GM12801 (cell line): Measurements from ENCODE around the gene ALKAL2.

Experiments used
- TF ChIP-seq, protein P1 (sequence below): IDR thresholded peaks from one replicate; pipeline ENCODE4 v1.5.1; 2011; ENCODE audit warnings: control low read depth; ENCODE audit not compliant: insufficient read length; ENCODE audit errors: extremely low read depth

Gene ALKAL2

DNA sequence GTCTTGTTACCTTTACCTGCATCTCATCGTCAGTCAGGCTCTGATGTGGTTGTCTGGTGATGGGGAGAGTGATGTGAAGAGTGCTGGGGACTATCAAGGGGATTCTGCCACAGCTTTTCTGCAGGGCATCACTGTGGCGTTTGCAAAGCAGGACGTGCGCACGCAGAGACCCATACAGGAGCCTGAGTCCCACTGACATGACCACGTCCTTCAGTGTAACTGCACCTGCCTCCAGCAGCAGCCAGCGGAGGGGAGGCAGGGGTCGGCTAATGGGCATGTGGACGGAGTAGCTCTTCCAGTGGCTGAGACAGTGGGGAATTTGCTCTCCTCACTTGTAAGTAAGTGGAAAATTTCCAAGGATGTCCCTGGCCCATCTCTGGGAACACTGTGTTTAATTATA lies 6.5 kb downstream of the ALKAL2 start:
- TF ChIP-seq, protein P1, sequence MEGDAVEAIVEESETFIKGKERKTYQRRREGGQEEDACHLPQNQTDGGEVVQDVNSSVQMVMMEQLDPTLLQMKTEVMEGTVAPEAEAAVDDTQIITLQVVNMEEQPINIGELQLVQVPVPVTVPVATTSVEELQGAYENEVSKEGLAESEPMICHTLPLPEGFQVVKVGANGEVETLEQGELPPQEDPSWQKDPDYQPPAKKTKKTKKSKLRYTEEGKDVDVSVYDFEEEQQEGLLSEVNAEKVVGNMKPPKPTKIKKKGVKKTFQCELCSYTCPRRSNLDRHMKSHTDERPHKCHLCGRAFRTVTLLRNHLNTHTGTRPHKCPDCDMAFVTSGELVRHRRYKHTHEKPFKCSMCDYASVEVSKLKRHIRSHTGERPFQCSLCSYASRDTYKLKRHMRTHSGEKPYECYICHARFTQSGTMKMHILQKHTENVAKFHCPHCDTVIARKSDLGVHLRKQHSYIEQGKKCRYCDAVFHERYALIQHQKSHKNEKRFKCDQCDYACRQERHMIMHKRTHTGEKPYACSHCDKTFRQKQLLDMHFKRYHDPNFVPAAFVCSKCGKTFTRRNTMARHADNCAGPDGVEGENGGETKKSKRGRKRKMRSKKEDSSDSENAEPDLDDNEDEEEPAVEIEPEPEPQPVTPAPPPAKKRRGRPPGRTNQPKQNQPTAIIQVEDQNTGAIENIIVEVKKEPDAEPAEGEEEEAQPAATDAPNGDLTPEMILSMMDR: no peak

DNA sequence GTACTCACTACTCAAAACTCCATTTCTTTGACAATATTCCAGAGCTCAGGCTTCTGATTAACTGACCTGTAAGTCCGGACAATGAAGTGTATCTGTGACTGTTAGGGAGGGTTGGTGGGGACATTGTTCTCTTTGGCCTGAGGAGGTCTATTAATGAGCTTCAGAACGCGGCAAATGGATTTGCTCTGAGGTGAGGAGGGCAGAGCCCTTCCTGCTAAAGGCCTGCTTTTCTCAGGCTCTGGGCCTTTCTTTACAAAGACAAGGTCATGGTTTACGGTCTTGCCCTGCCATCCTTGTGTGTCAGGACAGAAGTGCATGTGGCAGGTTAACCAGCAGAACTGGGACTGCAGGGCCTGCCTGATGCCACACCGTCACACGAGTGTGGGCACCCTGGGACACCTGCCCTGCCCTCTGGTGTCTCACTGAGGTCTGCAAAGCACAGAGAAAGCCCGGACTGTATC lies 7.2 kb downstream of the ALKAL2 start:
- TF ChIP-seq, protein P1: no peak

DNA sequence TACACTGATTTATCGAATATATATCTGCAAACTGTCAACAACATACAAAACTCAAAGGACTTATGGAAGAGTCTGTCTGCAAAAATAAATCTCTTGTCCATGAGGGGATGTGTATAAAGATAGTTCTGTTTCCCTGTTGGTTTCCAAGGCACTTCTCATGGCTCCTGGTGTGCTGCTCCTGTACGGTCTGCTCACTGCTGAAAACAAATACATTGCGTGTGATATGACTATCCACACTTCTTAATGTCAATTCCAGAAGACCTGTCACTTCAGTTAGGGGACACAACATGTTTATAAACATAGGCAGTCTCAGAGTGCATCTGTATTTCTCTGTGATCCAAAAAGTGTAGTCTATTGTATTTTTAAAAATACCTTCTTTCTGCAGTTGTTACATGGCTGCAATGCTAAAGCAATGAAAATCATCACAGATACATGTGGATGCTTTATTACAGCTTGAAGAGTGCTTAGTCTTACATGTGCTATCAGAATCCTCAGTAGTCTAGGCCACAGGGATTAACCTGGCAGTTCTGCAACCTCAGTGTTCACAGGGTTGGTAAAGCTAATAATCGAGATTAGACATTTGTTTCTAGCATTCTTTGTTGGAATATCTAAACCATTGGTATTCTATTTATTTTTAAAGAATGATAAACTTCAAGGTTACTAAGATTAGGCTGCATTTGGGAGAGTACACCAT lies 7.8 kb downstream of the ALKAL2 start:
- TF ChIP-seq, protein P1: no peak

DNA sequence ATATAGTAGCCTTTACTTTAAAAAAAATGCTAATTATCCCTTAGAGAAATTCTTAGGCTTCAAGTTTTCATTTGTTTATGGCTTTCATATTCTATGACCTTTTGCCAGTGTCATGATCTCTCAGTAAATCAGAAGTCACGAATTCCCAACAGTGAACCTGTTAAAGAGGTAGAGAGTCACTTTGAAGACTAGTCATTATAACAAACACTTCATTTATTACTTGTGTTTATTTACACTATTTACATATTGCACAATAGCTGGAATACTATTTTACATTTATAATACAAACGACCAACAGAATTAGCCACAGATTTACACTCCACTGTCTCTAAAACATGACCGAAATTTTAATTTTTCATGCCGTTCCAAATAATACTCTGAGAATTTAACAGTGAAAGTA lies 8.5 kb downstream of the ALKAL2 start:
- TF ChIP-seq, protein P1: no peak

DNA sequence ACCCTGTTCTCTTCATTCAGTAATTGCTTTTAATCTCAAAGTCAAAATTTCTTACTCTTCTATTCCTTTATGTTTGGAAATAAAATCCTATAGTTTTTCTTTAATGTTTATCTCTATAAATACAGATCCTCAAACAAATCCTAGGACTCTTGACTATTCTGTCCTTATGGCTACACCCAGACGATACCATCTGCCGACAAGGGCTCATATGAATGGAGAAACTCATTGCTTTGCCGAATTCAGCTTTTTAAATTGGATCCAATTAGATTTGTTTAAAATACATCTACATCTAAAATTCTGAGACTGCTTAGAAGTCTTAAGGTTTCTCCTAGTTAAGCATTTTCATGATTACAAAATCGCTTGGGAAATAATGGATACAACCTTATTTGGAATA lies 9.0 kb downstream of the ALKAL2 start:
- TF ChIP-seq, protein P1: no peak

DNA sequence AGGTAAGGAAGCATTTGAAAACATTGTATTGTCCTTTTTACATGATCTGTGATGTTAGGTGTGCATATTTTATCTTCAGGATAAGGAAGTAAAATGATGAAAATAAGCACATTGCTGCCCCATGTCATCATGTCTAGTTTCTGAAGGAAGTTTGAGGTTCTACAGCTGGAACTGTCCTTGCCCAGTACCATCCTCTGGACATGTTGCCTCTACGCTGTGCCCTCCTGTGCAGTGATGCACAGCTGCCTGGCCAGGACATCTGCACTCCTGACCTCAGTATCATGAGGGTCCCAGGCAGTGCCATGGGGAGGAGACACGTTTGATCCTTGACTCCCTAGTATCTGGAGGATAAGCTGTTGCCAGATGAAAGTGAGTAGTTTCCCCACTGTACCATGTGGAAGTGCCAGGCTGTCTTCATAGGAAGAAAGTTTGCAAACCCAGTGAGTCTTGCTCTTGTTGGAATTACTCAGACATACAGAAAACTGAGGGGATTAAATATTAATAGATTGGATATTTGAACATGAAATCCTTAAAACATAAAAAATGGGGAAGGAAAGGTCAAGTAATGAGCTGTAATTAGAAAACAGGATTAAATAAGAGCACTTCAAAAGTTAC lies 9.5 kb downstream of the ALKAL2 start:
- TF ChIP-seq, protein P1: no peak

DNA sequence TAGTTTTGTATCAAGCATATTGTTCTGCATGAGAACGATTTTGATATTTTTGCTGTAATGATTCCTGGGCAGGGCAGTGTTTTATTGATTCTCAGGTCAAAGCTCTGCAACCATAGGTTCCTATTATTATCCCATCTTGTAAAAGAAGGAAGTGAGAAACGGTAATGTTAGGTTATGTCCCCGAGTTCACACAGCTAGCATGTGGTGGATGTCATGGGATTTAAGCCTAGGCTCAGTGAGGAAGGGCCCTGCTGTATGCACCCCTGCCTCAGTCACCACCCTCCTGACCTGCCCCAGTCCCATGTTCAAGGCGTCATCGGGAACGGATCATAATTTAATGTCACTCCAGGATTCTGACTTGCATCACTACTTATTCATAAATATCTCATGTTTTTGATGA lies 12.4 kb downstream of the ALKAL2 start:
- TF ChIP-seq, protein P1: no peak
